PFSK-1 (cell line): ENCODE measurements around the gene HOMER2.

ENCODE experiments used
- POLR2AphosphoS5 ChIP-seq: IDR thresholded peaks from 2 replicates; pipeline ENCODE4 v1.6.1; 2012; ENCODE audit warnings: low read depth, mild to moderate bottlenecking, control low read depth, low read length, moderate library complexity
- SIN3A ChIP-seq: IDR thresholded peaks from 2 replicates; pipeline ENCODE4 v1.6.1; 2012; ENCODE audit warnings: mild to moderate bottlenecking, low read length, moderate library complexity, borderline replicate concordance; ENCODE audit not compliant: insufficient read depth
- TAF1 ChIP-seq: IDR thresholded peaks from 2 replicates; pipeline ENCODE4 v1.6.1; 2012; ENCODE audit warnings: low read length, control low read depth, borderline replicate concordance; ENCODE audit not compliant: insufficient read depth
- TF ChIP-seq, protein P1 (sequence below), 2 experiments: IDR thresholded peaks; 2 replicates each; pipeline versions ENCODE4 v1.6.1 to v1.8.0; 2011 to 2012; ENCODE audit warnings: low read depth in 2 of 2, low read length in 2 of 2, control low read depth in 1 of 2, inconsistent platforms in 1 of 2, mild to moderate bottlenecking in 1 of 2, moderate library complexity in 1 of 2; ENCODE audit not compliant: insufficient read depth in 1 of 2

DNA sequence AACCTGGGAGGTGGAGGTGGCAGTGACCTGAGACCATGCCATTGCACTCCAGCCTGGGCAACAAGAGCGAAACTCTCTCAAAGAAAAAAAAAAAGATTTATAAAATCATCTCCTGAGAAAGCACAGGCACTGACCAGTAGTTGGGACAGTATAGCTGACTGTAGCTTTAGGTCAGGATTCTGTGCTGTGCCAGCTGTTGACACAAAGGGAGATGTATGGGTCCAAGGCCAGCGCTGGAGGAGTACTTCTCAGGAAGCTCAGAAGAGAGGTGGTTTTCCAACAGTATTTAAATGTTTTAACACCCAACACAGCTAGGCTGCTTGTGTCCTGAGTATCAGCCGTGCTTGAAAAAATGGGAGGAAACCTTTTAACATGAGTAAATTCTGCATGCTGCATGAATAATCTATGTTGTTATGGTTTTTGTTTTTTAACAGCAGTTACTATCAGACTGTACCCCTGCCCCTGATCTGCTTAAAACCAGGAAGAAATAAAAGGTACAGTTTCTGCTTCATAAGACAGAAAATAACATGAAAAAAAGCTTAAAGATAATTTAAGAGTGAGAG is 40.0 kb upstream of the HOMER2 start:
- TF ChIP-seq TAF1, result no peak
- no peak for TF ChIP-seq SIN3A
- no peak for TF ChIP-seq POLR2AphosphoS5
- TF ChIP-seq, protein P1, sequence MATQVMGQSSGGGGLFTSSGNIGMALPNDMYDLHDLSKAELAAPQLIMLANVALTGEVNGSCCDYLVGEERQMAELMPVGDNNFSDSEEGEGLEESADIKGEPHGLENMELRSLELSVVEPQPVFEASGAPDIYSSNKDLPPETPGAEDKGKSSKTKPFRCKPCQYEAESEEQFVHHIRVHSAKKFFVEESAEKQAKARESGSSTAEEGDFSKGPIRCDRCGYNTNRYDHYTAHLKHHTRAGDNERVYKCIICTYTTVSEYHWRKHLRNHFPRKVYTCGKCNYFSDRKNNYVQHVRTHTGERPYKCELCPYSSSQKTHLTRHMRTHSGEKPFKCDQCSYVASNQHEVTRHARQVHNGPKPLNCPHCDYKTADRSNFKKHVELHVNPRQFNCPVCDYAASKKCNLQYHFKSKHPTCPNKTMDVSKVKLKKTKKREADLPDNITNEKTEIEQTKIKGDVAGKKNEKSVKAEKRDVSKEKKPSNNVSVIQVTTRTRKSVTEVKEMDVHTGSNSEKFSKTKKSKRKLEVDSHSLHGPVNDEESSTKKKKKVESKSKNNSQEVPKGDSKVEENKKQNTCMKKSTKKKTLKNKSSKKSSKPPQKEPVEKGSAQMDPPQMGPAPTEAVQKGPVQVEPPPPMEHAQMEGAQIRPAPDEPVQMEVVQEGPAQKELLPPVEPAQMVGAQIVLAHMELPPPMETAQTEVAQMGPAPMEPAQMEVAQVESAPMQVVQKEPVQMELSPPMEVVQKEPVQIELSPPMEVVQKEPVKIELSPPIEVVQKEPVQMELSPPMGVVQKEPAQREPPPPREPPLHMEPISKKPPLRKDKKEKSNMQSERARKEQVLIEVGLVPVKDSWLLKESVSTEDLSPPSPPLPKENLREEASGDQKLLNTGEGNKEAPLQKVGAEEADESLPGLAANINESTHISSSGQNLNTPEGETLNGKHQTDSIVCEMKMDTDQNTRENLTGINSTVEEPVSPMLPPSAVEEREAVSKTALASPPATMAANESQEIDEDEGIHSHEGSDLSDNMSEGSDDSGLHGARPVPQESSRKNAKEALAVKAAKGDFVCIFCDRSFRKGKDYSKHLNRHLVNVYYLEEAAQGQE (IDR thresholded peaks at IDR 0.05; ENCODE audit: insufficient read depth in 1 of 2, low read depth in 2 of 2, low read length in 2 of 2), result no peak
